Inflammatory macrophage treated with lipopolysaccharide for 1 hour (primary cell): ENCODE measurements around the gene MRPL12.

Source experiments
- DNase-seq, 2 donors: peaks; one replicate each; pipeline ENCODE4 v3.0.0-alpha.2; 2020 to 2022

The MRPL12 gene

GRCh38 chr17:81741594-81742452 lies 38.7 kb downstream of the MRPL12 start:
- no peak for DNase-seq
